ENCODE measurements around the gene NXNL1.
"Not testable (repeated sequence)": the region's sequence is repeated elsewhere in the genome, so short reads cannot be mapped to it uniquely, and the experiment has no call there.

Gene NXNL1, protein sequence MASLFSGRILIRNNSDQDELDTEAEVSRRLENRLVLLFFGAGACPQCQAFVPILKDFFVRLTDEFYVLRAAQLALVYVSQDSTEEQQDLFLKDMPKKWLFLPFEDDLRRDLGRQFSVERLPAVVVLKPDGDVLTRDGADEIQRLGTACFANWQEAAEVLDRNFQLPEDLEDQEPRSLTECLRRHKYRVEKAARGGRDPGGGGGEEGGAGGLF

DNA sequence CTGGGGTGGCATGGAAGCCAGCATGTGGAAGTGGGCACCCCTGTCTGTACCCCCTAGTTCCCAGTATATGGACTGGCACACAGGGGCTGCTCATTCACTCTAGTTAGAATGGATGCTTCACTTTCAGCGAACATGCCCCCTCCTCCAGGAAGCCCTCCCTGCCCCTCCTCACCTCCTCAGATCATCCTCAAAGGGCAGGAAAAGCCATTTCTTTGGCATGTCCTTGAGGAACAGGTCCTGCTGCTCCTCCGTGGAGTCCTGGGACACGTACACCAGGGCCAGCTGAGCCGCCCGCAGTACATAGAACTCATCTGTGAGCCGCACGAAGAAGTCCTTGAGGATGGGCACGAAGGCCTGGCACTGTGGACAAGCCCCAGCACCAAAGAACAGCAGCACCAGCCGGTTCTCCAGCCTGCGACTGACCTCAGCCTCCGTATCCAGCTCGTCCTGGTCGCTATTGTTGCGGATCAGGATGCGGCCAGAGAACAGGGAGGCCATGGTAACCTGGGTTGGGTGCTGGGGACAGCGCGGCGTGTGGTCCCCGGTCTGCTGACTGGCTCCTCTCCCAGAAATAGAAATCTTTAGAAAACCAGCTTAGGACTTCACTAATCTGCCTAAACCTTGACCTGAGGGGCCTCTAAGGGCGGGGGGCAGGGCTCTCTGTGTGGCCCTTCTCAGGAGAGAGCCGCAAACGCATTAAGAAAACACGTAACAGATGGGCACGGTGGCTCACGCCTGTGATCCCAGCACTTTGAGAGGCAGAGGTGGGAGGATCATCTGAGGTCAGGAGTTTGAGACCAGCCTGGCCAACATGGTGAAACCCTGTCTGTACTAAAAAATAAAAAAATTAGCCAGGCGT, at the start of gene NXNL1:
NXNL1 (minus strand) TSS at position 555 of the 859 bp plus-strand sequence; CDS start at position 498, 57 bp downstream.
- Histone ChIP-seq H3K27ac (ENCODE audit: low read length) (no peak within 1 kb of the TSS), H3K27me3 (ENCODE audit: control insufficient read depth, insufficient read depth, low read length) (peaks cover 18% of the 10 kb centered on the region), H3K4me3 (ENCODE audit: low read length) (no peak within 1 kb of the TSS), H3K9me3 (ENCODE audit: control insufficient read depth, low read depth, low read length) (no peaks in the 10 kb centered on the region), H3K36me3 (ENCODE audit: control insufficient read depth, low read depth, low read length) (no peaks in the 10 kb centered on the region), H3K9ac (ENCODE audit: low read length) (no peak within 1 kb of the TSS), H3K4me1 (ENCODE audit: control insufficient read depth, low read depth, low read length) (no peaks in the 10 kb centered on the region)

DNA sequence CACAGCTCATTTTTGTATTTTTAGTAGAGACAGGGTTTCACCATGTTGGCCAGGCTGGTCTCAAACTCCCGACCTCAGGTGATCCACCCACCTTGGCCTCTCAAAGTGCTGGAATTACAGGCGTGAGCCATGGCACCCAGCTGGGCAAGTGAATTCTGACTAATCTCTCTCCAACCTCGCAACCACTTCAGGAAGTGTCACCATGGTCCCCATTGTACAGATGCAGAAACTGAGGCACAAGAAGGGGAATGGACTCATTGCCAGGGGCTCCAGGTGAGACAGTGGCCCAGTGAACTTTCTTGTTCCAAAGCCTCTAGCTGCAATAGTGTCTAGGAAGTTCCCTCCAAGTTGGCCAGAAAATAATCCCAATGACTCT, 47.8 kb upstream of the NXNL1 start:
- H3K9ac ChIP-seq (ENCODE audit: low read length); H3K4me1 ChIP-seq (ENCODE audit: control insufficient read depth, low read depth, low read length); H3K4me3 ChIP-seq (ENCODE audit: low read length); H3K9me3 ChIP-seq (ENCODE audit: control insufficient read depth, low read depth, low read length); H3K36me3 ChIP-seq (ENCODE audit: control insufficient read depth, low read depth, low read length); H3K27me3 ChIP-seq (ENCODE audit: control insufficient read depth, insufficient read depth, low read length); H3K27ac ChIP-seq (ENCODE audit: low read length): not testable (repeated sequence)

GRCh38 chr19:17506745-17507144, 46.0 kb upstream of the NXNL1 start:
- Histone ChIP-seq H3K4me1 (ENCODE audit: control insufficient read depth, low read depth, low read length) (no peaks in the 10 kb centered on the region), H3K27me3 (ENCODE audit: control insufficient read depth, insufficient read depth, low read length) (no peaks in the 10 kb centered on the region), H3K9me3 (ENCODE audit: control insufficient read depth, low read depth, low read length) (no peaks in the 10 kb centered on the region), H3K4me3 (ENCODE audit: low read length) (no peak overlapping the region), H3K9ac (ENCODE audit: low read length) (no peak overlapping the region), H3K27ac (ENCODE audit: low read length) (no peak overlapping the region), H3K36me3 (ENCODE audit: control insufficient read depth, low read depth, low read length) (no peaks in the 10 kb centered on the region)

DNA sequence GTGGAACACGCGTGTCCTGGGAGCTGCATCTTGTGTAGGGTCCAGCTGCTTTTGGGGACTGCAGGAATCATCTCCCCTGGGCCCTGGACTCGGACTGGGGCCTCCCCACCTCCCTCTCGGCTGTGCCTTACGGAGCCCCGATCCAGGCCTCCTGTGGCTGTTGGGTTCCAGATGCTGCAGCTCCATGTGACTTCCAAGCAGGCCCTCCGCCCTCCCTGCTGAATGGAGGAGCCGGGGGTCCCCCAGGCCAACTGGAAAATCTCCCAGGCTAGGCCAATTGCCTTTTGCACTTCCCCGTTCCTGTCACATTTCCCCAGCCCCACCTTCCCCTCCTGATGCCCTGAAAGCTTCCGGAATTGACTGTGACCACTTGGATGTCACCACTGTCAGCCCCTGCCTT, 44.5 kb upstream of the NXNL1 start:
- Histone ChIP-seq H3K4me3 (ENCODE audit: low read length) (no peak overlapping the region), H3K9me3 (ENCODE audit: control insufficient read depth, low read depth, low read length) (no peaks in the 10 kb centered on the region), H3K36me3 (ENCODE audit: control insufficient read depth, low read depth, low read length) (no peaks in the 10 kb centered on the region), H3K27ac (ENCODE audit: low read length) (no peak overlapping the region), H3K4me1 (ENCODE audit: control insufficient read depth, low read depth, low read length) (no peaks in the 10 kb centered on the region), H3K27me3 (ENCODE audit: control insufficient read depth, insufficient read depth, low read length) (no peaks in the 10 kb centered on the region), H3K9ac (ENCODE audit: low read length) (no peak overlapping the region)

- Histone ChIP-seq H3K36me3 (ENCODE audit: control insufficient read depth, low read depth, low read length) (no peaks in the 10 kb centered on the region), H3K4me3 (ENCODE audit: low read length) (no peak overlapping the region)
These were observed 43.7 kb upstream of the NXNL1 start for GRCh38 chr19:17504456-17504855.

DNA sequence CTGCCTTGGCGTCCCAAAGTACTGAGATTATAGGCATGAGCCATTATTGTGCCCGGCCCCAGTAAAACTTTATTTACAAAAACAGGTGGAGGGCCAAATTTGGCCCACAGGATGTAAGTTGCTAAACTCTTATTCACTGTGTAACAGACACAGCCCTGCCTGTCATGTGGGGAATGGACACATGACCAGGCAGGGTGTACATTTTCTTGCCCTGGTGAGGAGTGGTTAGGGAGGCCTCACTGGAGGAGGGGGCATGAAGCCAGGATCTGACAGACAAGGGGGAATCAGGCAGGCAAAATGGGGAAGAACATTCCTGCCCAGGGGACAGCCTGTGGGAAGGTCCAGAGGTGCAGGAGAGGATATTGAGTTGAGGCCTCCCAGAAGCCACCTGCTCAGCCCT, 43.3 kb upstream of the NXNL1 start:
- Histone ChIP-seq H3K4me1 (ENCODE audit: control insufficient read depth, low read depth, low read length) (no peaks in the 10 kb centered on the region), H3K9me3 (ENCODE audit: control insufficient read depth, low read depth, low read length) (no peaks in the 10 kb centered on the region), H3K27me3 (ENCODE audit: control insufficient read depth, insufficient read depth, low read length) (no peaks in the 10 kb centered on the region), H3K36me3 (ENCODE audit: control insufficient read depth, low read depth, low read length) (no peaks in the 10 kb centered on the region), H3K4me3 (ENCODE audit: low read length) (no peak overlapping the region), H3K9ac (ENCODE audit: low read length) (no peak overlapping the region), H3K27ac (ENCODE audit: low read length) (no peak overlapping the region)

More at GRCh38 chr19:17504456-17504855, 43.7 kb upstream of the NXNL1 start:
- no peaks in the 10 kb centered on the region for H3K9me3 ChIP-seq (ENCODE audit: control insufficient read depth, low read depth, low read length)
- H3K27ac ChIP-seq (ENCODE audit: low read length) = no peak overlapping the region
- no peaks in the 10 kb centered on the region for H3K27me3 ChIP-seq (ENCODE audit: control insufficient read depth, insufficient read depth, low read length)
- no peak overlapping the region for H3K9ac ChIP-seq (ENCODE audit: low read length)
- H3K4me1 ChIP-seq (ENCODE audit: control insufficient read depth, low read depth, low read length) = no peaks in the 10 kb centered on the region

- Histone ChIP-seq H3K27ac (ENCODE audit: low read length) (no peak overlapping the region), H3K4me1 (ENCODE audit: control insufficient read depth, low read depth, low read length) (no peaks in the 10 kb centered on the region), H3K36me3 (ENCODE audit: control insufficient read depth, low read depth, low read length) (no peaks in the 10 kb centered on the region), H3K27me3 (ENCODE audit: control insufficient read depth, insufficient read depth, low read length) (no peaks in the 10 kb centered on the region), H3K9ac (ENCODE audit: low read length) (no peak overlapping the region), H3K9me3 (ENCODE audit: control insufficient read depth, low read depth, low read length) (no peaks in the 10 kb centered on the region), H3K4me3 (ENCODE audit: low read length) (no peak overlapping the region)
These were observed 42.5 kb upstream of the NXNL1 start for GRCh38 chr19:17503240-17503639.

DNA sequence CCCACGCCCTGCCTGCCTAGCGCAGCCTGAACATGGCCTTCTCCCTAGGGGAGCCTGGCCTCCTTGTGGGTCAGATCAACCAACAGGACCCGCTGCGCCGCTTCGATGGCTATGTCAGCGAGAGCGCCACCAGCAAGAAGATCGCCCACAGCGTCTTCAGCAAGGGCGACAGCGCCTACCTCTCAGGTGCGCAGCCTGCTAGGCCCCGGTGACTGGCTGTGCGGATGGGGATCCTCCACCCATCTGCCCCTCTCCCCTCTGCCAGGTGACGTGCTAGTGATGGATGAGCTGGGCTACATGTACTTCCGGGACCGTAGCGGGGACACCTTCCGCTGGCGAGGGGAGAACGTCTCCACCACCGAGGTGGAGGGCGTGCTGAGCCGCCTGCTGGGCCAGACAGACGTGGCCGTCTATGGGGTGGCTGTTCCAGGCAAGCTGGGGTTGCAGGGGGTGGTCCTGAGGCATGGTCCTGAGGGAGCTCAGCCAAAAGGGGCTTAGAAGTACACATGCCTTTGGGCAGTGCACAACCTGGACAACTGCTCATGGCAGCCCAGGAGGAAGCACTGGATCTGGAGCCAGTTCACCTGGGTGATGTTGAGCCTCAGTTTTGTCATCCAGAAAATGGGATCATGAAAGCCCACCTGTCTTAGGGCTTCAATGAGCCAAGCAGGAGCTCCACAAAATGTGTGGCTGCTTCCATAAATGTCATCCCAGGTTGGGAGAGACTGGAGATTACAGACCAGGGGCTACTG, 39.9 kb upstream of the NXNL1 start:
- Histone ChIP-seq H3K4me3 (ENCODE audit: low read length) (no peak overlapping the region), H3K4me1 (ENCODE audit: control insufficient read depth, low read depth, low read length) (no peaks in the 10 kb centered on the region), H3K9me3 (ENCODE audit: control insufficient read depth, low read depth, low read length) (no peaks in the 10 kb centered on the region), H3K36me3 (ENCODE audit: control insufficient read depth, low read depth, low read length) (no peaks in the 10 kb centered on the region), H3K27ac (ENCODE audit: low read length) (no peak overlapping the region), H3K27me3 (ENCODE audit: control insufficient read depth, insufficient read depth, low read length) (no peaks in the 10 kb centered on the region), H3K9ac (ENCODE audit: low read length) (no peak overlapping the region)

- H3K4me3 ChIP-seq (ENCODE audit: low read length) = no peak overlapping the region
- H3K27ac ChIP-seq (ENCODE audit: low read length) = peak overlapping the region; percentile 39
- H3K9ac ChIP-seq (ENCODE audit: low read length) = no peak overlapping the region
- H3K36me3 ChIP-seq (ENCODE audit: control insufficient read depth, low read depth, low read length) = no peaks in the 10 kb centered on the region
- H3K9me3 ChIP-seq (ENCODE audit: control insufficient read depth, low read depth, low read length) = no peaks in the 10 kb centered on the region
- H3K27me3 ChIP-seq (ENCODE audit: control insufficient read depth, insufficient read depth, low read length) = no peaks in the 10 kb centered on the region
- no peaks in the 10 kb centered on the region for H3K4me1 ChIP-seq (ENCODE audit: control insufficient read depth, low read depth, low read length)
These were observed 39.1 kb upstream of the NXNL1 start for GRCh38 chr19:17499648-17500446.

DNA sequence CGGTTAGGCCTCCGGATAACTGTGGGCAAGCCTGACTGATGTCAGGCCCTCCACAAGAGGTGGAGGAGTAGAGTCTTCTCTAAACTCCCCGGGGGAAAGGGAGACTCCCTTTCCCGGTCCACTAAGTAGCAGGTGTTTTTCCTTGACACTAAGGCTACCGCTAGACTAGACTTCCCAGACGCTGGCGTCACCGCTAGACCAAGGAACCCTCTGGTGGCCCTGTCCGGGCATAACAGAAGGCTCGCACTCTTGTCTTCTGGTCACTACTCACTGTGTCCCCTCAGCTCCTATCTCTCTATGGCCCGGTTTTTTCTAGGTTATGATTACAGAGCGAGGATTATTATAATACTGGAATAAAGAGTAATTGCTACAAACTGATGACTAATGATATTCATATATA, 38.3 kb upstream of the NXNL1 start:
- not testable (repeated sequence) for H3K4me3 ChIP-seq (ENCODE audit: low read length); H3K9ac ChIP-seq (ENCODE audit: low read length); H3K27ac ChIP-seq (ENCODE audit: low read length); H3K4me1 ChIP-seq (ENCODE audit: control insufficient read depth, low read depth, low read length); H3K27me3 ChIP-seq (ENCODE audit: control insufficient read depth, insufficient read depth, low read length); H3K36me3 ChIP-seq (ENCODE audit: control insufficient read depth, low read depth, low read length); H3K9me3 ChIP-seq (ENCODE audit: control insufficient read depth, low read depth, low read length)

- H3K9ac ChIP-seq (ENCODE audit: low read length) = no peak overlapping the region
- no peaks in the 10 kb centered on the region for H3K4me1 ChIP-seq (ENCODE audit: control insufficient read depth, low read depth, low read length)
- no peaks in the 10 kb centered on the region for H3K36me3 ChIP-seq (ENCODE audit: control insufficient read depth, low read depth, low read length)
- no peak overlapping the region for H3K27ac ChIP-seq (ENCODE audit: low read length)
- H3K4me3 ChIP-seq (ENCODE audit: low read length) = no peak overlapping the region
- H3K27me3 ChIP-seq (ENCODE audit: control insufficient read depth, insufficient read depth, low read length) = no peaks in the 10 kb centered on the region
- H3K9me3 ChIP-seq (ENCODE audit: control insufficient read depth, low read depth, low read length) = no peaks in the 10 kb centered on the region
These were observed 36.5 kb upstream of the NXNL1 start for GRCh38 chr19:17497149-17497798.

All from iPS-18a (cell line).